Stomach (tissue), 9 donors: ENCODE data around the gene AGT. TPM values are rescaled to one million over a fixed set of nuclear protein-coding genes. Genes with fewer than 3 reads are reported as not detected.
A peak's percentile ranks its signal among the peaks of the same experiment; 100 is the strongest.

Experiments
- DNase-seq, 2 donors: peaks; one replicate each; pipeline versions ENCODE4 v3.0.0 to v3.0.0-alpha.2; 2013 to 2019
- H3K27ac ChIP-seq, 5 donors: fragments of 200-600 bp in 4 of 5; sonication (generic) in 4 of 5; one replicate each; pipeline ENCODE4 v1.5.1; 2013 to 2019; ENCODE audit warnings: mild to moderate bottlenecking in 1 of 5, moderate library complexity in 1 of 5
- H3K27me3 ChIP-seq, 3 donors: fragments of 200-600 bp; sonication (generic); one replicate each; pipeline ENCODE4 v1.5.1; 2017 to 2019; ENCODE audit warnings: mixed run types in 1 of 3
- H3K36me3 ChIP-seq, 4 donors: fragments of 200-600 bp; sonication (generic); 1 replicate in 3 of 4; 2 replicates in 1 of 4; pipeline ENCODE4 v1.5.1; 2016 to 2019
- H3K4me1 ChIP-seq, 4 donors: fragments of 200-600 bp; sonication (generic); one replicate each; pipeline ENCODE4 v1.5.1; 2016 to 2019
- H3K4me3 ChIP-seq, 4 donors: fragments of 200-600 bp; sonication (generic) in 3 of 4; one replicate each; pipeline ENCODE4 v1.5.1; 2016 to 2019; ENCODE audit warnings: mild to moderate bottlenecking in 1 of 4
- H3K9me3 ChIP-seq, 4 donors: fragments of 200-600 bp; sonication (generic); one replicate each; pipeline ENCODE4 v1.5.1; 2016 to 2019
- CTCF ChIP-seq, 7 experiments: fragments of 450-650 bp in 4 of 7; fragments of 200-600 bp in 3 of 7; sonication (generic) in 3 of 7; IDR thresholded peaks; one replicate each; pipeline ENCODE4 v1.5.1; 2016 to 2019; ENCODE audit warnings: antibody characterized with exemption in 7 of 7, control low read depth in 2 of 7, mild to moderate bottlenecking in 1 of 7
- EP300 ChIP-seq: sonication (generic); formaldehyde crosslinking; IDR thresholded peaks from one replicate; pipeline ENCODE4 v1.6.1; 2017; ENCODE audit warnings: antibody characterized with exemption
- POLR2A ChIP-seq, 4 donors: fragments of 450-650 bp; IDR thresholded peaks; one replicate each; pipeline ENCODE4 v1.6.1; 2016; ENCODE audit warnings: antibody characterized with exemption in 4 of 4, control low read depth in 2 of 4, mild to moderate bottlenecking in 1 of 4, moderate library complexity in 1 of 4
- POLR2AphosphoS5 ChIP-seq, 3 donors: sonication (generic); formaldehyde crosslinking; IDR thresholded peaks; one replicate each; pipeline ENCODE4 v1.6.1; 2016; ENCODE audit warnings: antibody characterized with exemption in 3 of 3
- WGBS, 5 donors: extraction: QIAGEN DNeasy Blood & Tissue Kit in 3 of 5; methylation state at CpG; one replicate each; pipeline versions ENCODE4 v1.1.5 to v1.1.7; 2013 to 2018; 5-methylcytosine and 5-hydroxymethylcytosine counted together
- intact Hi-C: fragments of 100-400 bp; cut with DNase I; formaldehyde crosslinking; loops from one replicate; pipeline ENCODE4 v1.15.1; 2023; ENCODE audit warnings: low total_unique reads
- polyA plus RNA-seq, 3 donors: library from polyadenylated mRNA; stranded (reverse); fragments of 200-250 nt; gene quantifications; one replicate each; pipeline ENCODE4 v1.2.3, GENCODE V29; 2013
- total RNA-seq, 5 donors: library from RNA; depleted of rRNA; stranded (reverse); fragments of >200 nt; gene quantifications; one replicate each; pipeline versions ENCODE4 v1.1.0 to v1.2.3, GENCODE V29; 2014 to 2016
- donor health status: healthy with polysubstance abuse.
- donor health status: Bipolar disorder and iron deficiency.
- donor health status: healthy.

Gene AGT
- total and polyA plus RNA-seq, 8 donors, result 0.29 to 9.9 (median 3.8) TPM; not detected in 2

- Histone ChIP-seq H3K4me1 (peaks cover 57 to 66% (median 61%) of the 10 kb centered on the region in 4 donors), H3K27me3 (no peaks in the 10 kb centered on the region), H3K4me3 (peak overlapping the region in 1 of 4 donors; percentile 6), H3K36me3 (no peaks in the 10 kb centered on the region), H3K9me3 (no peaks in the 10 kb centered on the region), H3K27ac (peak overlapping the region; percentile 80 to 94 (median 87))
- peak; percentile 62 to 75 for DNase-seq
- 30 to 62% (median 41%) methylated on average over 5 of the region's 5 CpGs for WGBS, 5 donors
- no peak for TF ChIP-seq EP300
- no peak for TF ChIP-seq POLR2A (IDR thresholded peaks at IDR 0.05)
- peak in 2 of 3 donors; percentile 30 to 44 for TF ChIP-seq POLR2AphosphoS5 (IDR thresholded peaks at IDR 0.05)
- no peak for TF ChIP-seq CTCF (IDR thresholded peaks at IDR 0.05)
- intact Hi-C loops, result no loop called here
These were observed 36.7 kb upstream of the AGT start for GRCh38 chr1:230750576-230750975.

GRCh38 chr1:230749635-230750034 lies 35.7 kb upstream of the AGT start:
- H3K36me3 ChIP-seq, result no peaks in the 10 kb centered on the region
- peak overlapping the region in 1 of 4 donors; percentile 28 for H3K4me3 ChIP-seq
- H3K4me1 ChIP-seq, result peaks cover 53 to 59% (median 55%) of the 10 kb centered on the region in 4 donors
- DNase-seq, result no peak
- 66 to 82% (median 73%) methylated on average over 3 of the region's 3 CpGs for WGBS, 5 donors
- no peaks in the 10 kb centered on the region for H3K27me3 ChIP-seq
- peak overlapping the region; percentile 80 to 94 (median 87) for H3K27ac ChIP-seq
- no peaks in the 10 kb centered on the region for H3K9me3 ChIP-seq
- intact Hi-C loops, result no loop called here
- TF ChIP-seq POLR2A (IDR thresholded peaks at IDR 0.05) (no peak), CTCF (IDR thresholded peaks at IDR 0.05) (no peak), EP300 (no peak), POLR2AphosphoS5 (IDR thresholded peaks at IDR 0.05) (no peak)

- Histone ChIP-seq H3K4me1 (peaks cover 52 to 58% (median 53%) of the 10 kb centered on the region in 4 donors), H3K27me3 (no peaks in the 10 kb centered on the region), H3K9me3 (no peaks in the 10 kb centered on the region), H3K4me3 (peak overlapping the region in 2 of 4 donors; percentile 15 to 28), H3K27ac (peak overlapping the region; percentile 80 to 94 (median 87)), H3K36me3 (no peaks in the 10 kb centered on the region)
- TF ChIP-seq POLR2A (IDR thresholded peaks at IDR 0.05) (no peak), CTCF (IDR thresholded peaks at IDR 0.05) (no peak), POLR2AphosphoS5 (IDR thresholded peaks at IDR 0.05) (no peak), EP300 (no peak)
- intact Hi-C loops, result no loop called here
- DNase-seq, result no peak
- WGBS, 5 donors, result 48 to 58% (median 51%) methylated on average over 12 of the region's 12 CpGs
These were observed 35.2 kb upstream of the AGT start for GRCh38 chr1:230749150-230749549.

GRCh38 chr1:230747890-230748800 lies 34.2 kb upstream of the AGT start:
- intact Hi-C loops, result no loop called here
- peak; percentile 79 to 92 for DNase-seq
- Histone ChIP-seq H3K36me3 (no peaks in the 10 kb centered on the region), H3K27ac (peak overlapping the region; percentile 80 to 91 (median 86)), H3K9me3 (no peaks in the 10 kb centered on the region), H3K4me1 (peaks cover 42 to 52% (median 47%) of the 10 kb centered on the region in 4 donors), H3K27me3 (no peaks in the 10 kb centered on the region), H3K4me3 (peak overlapping the region; percentile 14 to 35 (median 22))
- 36 to 64% (median 47%) methylated on average over 12 to 16 of the region's 16 CpGs for WGBS, 5 donors
- no peak for TF ChIP-seq CTCF (IDR thresholded peaks at IDR 0.05)
- TF ChIP-seq POLR2AphosphoS5 (IDR thresholded peaks at IDR 0.05), result peak in 2 of 3 donors; percentile 62 to 64
